NCI-H2196 treated with DMSO at 0.1 percent for 48 hours (cell line): ENCODE measurements around the gene NT5DC4.

Experiments used
- DNase-seq: peaks from one replicate; lab custom pipeline; 2025; ENCODE audit not compliant: unreplicated experiment; lab: John Stamatoyannopoulos, UW

NT5DC4 gene

DNA sequence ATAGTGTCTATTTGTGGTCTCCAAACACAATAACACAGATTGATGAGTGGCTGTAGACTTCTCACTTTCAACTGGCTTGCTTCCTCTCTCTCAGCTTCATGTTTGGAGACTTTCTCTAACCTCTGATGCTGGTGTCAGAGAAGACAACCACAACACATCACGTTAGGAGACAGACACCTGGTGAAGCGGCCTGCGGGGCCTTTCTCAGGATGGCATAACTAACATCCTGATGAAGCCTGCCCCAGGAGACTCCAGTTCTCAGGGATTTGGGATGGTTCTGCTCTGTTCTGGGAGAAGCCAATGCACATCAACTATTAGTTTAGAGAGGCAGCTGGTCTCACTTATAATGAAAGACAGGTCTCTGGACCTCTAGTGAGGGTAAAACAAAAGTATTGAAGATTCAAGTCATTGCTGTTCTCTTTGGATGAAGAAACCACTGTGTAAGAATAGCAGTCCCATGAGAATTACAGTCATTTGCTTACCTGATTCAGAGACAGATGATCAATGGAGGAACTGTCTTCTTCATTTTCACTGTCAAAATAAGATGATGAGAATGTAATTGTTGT is 61.5 kb downstream of the NT5DC4 start:
- no peak for DNase-seq

DNA sequence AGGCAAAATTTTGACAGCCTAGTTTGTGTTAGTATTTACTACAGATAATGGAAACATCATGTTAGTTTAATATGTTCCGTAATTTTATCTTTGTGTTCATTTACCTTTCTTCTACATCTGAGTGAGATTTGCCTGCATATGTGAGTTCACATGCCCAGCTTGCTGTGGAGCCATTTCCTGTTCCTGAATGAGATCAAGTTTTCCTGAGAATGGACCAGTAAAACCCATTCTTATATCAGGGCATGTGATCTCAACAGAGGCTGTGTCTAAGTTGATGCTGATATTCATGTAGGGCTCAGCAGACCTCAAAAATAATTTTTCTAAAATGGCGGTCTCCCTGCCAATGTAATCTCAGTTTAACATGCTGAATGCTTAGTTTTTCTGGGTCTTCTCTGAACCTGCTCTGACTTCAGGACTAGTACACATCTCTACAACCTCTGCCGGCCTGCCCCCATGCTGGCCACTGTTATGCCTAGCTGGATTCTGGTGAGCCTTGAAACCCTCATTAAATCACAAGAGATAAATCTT is 62.4 kb downstream of the NT5DC4 start:
- no peak for DNase-seq

DNA sequence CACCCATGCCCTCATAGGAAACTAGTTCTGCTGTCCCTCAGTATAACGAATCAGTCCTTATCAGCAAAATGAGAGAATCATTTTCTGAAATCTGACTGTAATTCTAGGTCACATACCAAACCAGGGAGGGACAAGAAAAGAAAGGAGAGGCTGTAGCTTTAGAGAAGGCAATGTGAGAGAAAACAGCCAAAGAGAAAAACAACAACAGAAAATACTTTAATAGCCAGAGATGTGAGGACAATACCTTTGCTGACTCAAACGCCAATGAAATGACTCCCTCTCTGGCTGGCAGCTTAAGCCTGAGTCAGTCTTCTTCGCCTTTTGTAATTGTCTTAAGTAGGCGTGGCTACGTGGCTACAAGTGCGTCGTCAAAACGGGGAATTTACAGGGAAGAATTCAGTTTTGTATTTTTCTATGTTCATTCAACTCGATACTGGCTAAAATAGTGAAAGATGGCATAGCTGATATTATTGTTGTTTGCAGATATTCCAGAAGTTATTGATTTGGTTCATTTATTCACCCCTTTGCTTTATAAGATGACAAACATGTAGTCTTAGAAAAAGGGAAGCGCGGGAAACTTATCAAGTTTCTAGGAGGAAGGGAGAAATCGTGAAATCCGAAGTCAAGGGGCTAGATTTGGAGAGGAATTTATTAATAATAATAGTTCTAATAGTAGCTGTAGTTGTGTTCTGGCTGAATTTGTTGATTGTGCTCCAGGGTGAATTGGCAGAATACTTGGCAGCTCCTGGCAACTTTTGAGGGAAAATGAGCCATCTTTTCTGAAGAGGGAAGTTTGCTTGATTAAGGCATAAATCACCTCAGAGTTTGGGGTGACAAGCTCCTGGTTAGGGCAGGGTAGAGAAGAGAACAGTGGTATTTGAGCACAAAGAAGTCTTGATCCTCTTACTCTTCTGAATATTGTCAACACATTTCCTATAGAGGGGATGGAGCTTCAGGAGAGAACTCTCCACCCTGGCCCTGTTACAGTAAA is 63.7 kb downstream of the NT5DC4 start, which contains the start of gene IL1A:
TSS of gene IL1A (minus strand) at position 295 of the 991 bp plus-strand sequence. CDS start 723 bp downstream, outside the sequence.
- no peak for DNase-seq

DNA sequence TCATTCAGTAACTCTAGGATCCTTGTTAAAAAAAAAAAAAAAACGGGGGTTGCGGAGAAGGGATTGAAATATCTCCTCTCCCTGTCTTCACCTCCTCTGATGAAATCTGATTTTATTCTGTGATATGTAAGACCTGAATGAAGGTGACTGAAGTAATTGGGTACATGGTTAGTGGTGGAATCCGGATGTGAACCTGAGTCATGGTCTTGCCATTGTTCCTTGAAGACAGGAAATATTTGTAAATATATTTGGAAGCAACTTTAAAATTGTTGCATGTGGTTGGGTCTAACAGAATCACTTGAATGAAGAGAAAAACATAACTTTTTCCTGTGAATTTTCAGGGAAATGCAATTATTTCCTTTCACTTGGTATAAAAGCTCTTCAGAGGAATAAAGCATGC is 66.5 kb downstream of the NT5DC4 start:
- DNase-seq: no peak

DNA sequence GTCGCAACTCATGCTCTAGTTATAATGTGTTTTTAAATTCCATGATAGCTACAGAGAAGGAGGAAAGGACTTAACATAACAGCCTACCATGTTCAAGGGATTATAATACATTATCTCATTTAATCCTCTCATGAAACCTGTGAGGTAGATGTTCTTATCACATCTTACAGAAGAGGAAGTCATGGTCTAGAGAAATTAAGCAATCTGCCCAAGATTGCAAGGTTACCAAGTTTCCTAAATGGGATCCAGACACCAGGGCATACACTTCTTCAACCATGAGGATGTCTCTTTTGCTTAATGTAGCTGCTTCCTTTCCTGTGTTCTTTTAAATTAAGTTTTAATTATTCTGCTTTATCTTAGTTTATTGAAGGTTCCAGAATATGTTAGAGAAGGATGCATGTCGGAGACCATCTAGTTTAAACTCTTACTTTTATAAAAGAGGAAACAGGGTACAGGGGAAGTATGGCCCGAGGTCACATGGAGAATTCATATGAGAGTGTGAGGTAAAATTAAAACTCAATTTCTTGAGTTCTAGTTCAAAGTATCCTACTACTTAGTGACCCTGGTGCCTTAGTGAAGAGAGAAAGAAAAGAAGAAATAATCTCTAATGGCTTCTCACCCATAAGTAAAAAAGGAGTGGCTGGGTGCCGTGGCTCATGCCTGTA is 67.0 kb downstream of the NT5DC4 start:
- DNase-seq: no peak

DNA sequence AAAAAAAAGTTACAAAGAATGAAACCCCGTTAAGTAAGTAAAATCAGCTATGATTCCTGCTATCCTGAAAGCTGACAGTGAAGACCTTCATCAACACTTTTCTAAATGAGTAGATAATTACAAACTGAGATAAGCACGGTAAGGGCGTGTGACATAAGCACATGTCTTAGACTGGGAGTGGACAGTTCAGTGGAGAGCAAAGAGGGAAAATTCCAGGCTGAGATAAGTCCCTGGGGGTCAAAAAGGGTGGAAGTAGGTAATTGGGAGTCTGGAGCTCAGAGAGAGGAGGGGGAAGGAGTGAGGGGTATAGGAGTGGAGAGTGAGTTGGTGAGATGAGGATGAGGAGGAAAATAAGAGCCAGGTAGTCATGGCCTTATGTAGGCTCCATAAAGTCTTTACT is 67.8 kb downstream of the NT5DC4 start:
- no peak for DNase-seq
